HUDEP-2 (cell line): Measurements from ENCODE around the gene EDC4.

Source experiments
- DNase-seq, 76 experiments: peaks; one replicate each; lab custom pipeline; 2025; ENCODE audit not compliant: unreplicated experiment in 76 of 76; lab: John Stamatoyannopoulos, UW

The EDC4 gene

GRCh38 chr16:67874372-67874771, 1.5 kb downstream of the EDC4 start:
- no peak for DNase-seq

DNA sequence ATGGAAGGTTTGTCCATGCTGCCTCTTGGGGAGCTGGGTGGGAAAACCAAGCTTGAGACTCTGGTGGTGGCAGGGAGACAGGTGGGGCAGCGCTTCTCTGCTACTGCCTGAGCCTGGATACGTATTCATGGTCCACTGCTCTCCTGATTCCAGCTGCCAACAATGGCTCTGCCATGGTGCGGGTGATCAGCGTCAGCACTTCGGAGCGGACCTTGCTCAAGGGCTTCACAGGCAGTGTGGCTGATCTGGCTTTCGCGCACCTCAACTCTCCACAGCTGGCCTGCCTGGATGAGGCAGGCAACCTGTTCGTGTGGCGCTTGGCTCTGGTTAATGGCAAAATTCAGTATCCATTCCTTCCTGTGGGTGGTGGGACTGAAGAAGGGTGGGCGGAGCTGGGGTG, 4.2 kb downstream of the EDC4 start:
- DNase-seq: no peak

GRCh38 chr16:67878232-67878631, 5.4 kb downstream of the EDC4 start:
- DNase-seq: no peak

GRCh38 chr16:67878846-67879245, 6.0 kb downstream of the EDC4 start:
- DNase-seq: no peak

- no peak for DNase-seq
These were observed 6.6 kb downstream of the EDC4 start for GRCh38 chr16:67879462-67879861.

DNA sequence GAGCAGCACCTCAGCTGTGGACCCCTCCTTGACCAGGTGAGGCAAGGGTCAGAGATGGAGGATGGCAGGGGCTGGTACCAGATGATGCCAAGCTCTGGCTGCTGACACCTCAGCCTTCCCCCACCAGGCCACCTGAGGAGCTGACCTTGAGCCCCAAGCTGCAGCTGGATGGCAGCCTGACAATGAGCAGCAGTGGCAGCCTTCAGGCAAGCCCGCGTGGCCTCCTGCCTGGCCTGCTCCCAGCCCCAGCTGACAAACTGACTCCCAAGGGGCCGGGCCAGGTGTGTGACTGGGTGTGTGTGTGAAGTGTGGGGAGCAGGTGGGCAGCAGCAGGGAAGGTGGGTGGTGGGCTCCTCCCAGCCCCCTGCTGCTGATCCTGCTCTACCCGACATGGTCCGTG, 7.1 kb downstream of the EDC4 start:
- DNase-seq: no peak

DNA sequence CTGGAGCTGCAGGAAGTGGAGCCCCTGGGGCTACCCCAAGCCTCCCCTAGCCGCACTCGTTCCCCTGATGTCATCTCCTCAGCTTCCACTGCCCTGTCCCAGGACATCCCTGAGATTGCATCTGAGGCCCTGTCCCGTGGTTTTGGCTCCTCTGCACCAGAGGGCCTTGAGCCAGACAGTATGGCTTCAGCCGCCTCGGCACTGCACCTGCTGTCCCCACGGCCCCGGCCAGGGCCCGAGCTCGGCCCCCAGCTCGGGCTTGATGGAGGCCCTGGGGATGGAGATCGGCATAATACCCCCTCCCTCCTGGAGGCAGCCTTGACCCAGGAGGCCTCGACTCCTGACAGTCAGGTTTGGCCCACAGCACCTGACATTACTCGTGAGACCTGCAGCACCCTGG, 7.7 kb downstream of the EDC4 start:
- DNase-seq: no peak

DNA sequence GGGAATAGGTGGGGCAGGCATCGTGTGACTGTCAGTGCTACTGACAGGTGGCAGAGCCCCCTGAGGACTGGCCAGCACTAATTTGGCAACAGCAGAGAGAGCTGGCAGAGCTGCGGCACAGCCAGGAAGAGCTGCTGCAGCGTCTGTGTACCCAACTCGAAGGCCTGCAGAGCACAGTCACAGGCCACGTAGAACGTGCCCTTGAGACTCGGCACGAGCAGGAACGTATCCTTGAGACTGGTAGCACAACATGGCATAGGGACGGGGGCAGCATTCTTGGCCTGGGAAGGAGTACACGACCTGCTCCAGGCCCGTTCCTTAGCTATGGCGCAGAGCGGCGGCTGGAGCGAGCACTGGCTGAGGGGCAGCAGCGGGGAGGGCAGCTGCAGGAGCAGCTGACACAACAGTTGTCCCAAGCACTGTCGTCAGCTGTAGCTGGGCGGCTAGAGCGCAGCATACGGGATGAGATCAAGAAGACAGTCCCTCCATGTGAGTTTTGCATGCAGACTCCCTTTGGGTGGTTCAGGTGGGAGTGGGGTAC, 8.8 kb downstream of the EDC4 start:
- DNase-seq: no peak

DNA sequence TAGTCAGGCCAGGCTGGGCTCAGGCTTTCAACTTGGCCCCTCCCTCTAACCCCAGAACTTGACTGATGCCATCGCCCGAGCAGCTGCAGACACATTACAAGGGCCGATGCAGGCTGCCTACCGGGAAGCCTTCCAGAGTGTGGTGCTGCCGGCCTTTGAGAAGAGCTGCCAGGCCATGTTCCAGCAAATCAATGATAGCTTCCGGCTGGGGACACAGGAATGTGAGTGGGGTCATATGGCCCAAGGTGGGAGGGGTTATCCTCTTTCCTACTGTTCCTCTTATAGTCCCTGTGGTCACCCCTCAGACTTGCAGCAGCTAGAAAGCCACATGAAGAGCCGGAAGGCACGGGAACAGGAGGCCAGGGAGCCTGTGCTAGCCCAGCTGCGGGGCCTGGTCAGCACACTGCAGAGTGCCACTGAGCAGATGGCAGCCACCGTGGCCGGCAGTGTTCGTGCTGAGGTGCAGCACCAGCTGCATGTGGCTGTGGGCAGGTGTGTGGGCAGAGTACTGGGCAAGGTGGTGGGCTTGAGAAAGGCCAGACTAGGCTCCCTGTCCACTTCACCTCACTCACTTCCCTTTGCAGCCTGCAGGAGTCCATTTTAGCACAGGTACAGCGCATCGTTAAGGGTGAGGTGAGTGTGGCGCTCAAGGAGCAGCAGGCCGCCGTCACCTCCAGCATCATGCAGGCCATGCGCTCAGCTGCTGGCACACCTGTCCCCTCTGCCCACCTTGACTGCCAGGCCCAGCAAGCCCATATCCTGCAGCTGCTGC, 9.7 kb downstream of the EDC4 start:
- DNase-seq: no peak

- DNase-seq: peak in 1 of 76 experiments; percentile 41
These were observed 10.5 kb downstream of the EDC4 start for GRCh38 chr16:67883146-67883871.

DNA sequence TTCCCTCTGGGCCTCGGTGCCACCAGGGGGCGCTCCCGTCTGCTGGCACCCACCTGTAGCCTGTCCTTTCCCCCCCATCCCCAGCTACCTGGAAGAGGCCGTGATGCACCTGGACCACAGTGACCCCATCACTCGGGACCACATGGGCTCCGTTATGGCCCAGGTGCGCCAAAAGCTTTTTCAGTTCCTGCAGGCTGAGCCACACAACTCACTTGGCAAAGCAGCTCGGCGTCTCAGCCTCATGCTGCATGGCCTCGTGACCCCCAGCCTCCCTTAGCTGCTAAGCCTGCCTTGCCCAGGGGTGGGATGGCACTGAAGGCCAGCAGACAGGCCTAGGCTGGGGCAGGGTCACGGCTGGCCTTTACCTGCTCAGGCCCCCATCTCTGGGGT, 11.0 kb downstream of the EDC4 start:
- DNase-seq: peak in 51 of 76 experiments; percentile 8 to 64 (median 37)

DNA sequence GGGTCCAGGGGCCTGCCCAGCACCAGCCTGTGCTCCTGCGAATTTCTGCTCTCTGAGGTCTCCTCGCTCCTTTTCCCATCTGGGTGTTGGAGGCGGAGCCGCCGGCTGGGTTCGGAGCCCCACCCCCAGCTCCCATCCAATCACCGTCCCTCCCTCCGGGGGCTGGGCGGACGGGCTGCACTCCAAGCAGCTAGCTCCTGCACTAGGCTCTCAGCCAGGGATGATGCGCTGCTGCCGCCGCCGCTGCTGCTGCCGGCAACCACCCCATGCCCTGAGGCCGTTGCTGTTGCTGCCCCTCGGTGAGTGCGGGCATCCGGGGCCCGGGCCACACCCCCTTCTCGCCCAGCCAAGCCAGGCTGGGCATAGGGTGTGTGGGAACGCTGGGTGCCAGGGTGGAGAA, 11.8 kb downstream of the EDC4 start, which contains the start of gene NRN1L:
Gene NRN1L (plus strand): TSS at position 202 of the 400 bp plus-strand sequence. CDS start 19 bp downstream, at position 221.
- peak in 2 of 76 experiments; percentile 10 to 11 for DNase-seq

GRCh38 chr16:67885545-67885944, 12.7 kb downstream of the EDC4 start:
- no peak for DNase-seq

GRCh38 chr16:67885976-67886375, 13.1 kb downstream of the EDC4 start:
- DNase-seq: no peak

- DNase-seq: no peak
These were observed 13.5 kb downstream of the EDC4 start for GRCh38 chr16:67886387-67886786.

GRCh38 chr16:67888331-67888730, 15.5 kb downstream of the EDC4 start:
- no peak for DNase-seq

GRCh38 chr16:67892375-67892774, 19.5 kb downstream of the EDC4 start:
- no peak for DNase-seq

DNA sequence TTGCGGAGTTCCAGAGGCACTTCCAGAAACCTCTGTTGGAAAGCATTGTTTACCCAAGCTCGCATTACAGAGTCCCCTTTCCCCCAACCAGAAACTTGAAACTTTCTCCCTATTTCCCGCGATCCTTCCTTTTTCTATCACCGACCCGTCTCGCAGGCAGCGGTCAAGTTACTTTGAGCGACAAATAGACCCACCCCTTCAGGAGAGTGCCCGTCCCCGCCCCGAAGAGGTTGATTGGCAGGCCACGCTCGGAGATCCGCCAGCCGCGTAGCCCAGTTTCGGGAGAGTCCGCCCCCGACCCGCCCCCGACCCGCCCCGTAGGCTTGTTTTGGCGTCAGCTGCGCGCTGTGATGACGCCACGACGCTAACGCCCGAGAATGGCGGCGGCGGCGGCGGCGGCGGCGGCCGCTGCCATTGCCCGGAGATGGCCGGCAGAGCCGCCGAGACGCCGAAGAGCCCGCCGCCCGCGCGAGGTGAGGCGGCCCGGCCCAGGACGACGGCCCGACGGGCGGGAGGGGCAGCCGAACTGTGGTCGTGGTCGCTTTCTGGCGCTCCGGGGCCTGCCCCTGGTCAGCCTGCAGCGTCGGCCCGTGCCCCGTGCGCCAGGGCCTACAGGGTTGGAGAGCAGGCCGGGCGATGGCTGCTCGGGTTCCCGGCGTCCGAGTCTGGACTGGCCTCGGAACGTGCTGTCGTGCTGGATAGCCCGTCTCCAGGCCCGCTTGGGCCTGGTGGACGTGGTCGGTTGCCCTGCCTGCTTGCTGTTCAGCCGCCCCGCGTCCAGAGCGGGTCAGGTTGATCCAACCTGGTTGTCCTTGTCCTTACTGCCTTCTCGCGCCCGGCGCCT, 20.3 kb downstream of the EDC4 start, which contains the start of gene PSKH1:
Gene PSKH1 (plus strand): TSS at position 356 of the 844 bp plus-strand sequence. CDS start 15,496 bp downstream, outside the sequence.
- peak in 74 of 76 experiments; percentile 53 to 98 (median 92) for DNase-seq

- peak in 4 of 76 experiments; percentile 2 to 28 (median 16) for DNase-seq
These were observed 21.0 kb downstream of the EDC4 start for GRCh38 chr16:67893743-67894399.

DNA sequence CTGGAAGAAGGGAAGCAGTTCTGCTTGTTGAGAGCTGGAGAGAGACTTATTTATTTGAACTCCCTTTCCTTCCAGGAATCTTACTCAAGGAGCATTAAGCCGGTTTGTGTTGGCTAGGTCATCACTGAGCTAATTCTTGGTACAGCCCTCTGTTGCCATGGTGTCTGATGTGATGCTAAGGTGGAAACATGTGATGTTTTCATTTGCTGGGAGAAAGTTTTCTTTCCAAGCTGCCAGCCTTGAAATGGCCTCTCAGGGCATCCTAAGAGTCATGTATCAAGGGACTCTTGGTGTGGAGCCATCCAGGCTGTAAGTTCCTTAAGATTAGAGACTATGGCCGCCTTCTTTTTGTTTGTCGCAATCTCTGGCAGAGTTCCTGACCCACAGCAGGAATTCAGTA, 24.4 kb downstream of the EDC4 start:
- no peak for DNase-seq
